Adipose tissue (tissue), 3 donors: Measurements from ENCODE around the gene ZFHX3. TPM values are rescaled to one million over a fixed set of nuclear protein-coding genes. Genes with fewer than 3 reads are reported as not detected.

Experiments
- H3K27ac ChIP-seq: one replicate; pipeline ENCODE4 v1.5.1; 2013; ENCODE audit warnings: low read depth, low read length
- WGBS, 3 donors: extraction: QIAGEN DNeasy Blood & Tissue Kit; methylation state at CpG; one replicate each; pipeline ENCODE4 v1.1.7; 2013; 5-methylcytosine and 5-hydroxymethylcytosine counted together
- polyA plus RNA-seq, 3 donors: library from polyadenylated mRNA; stranded (reverse); fragments of 200-250 nt; gene quantifications; one replicate each; pipeline ENCODE4 v1.2.3, GENCODE V29; 2013
- donor health status: healthy with polysubstance abuse.
- donor health status: Bipolar disorder and iron deficiency.
- donor health status: healthy.

The ZFHX3 gene
- polyA plus RNA-seq, 3 donors: 2.0 to 5.4 (median 2.5) TPM

GRCh38 chr16:72934636-72935403 is 113.1 kb downstream of the ZFHX3 start:
- 71 to 85% (median 76%) methylated on average over 17 of the region's 17 CpGs for WGBS, 3 donors
- no peak overlapping the region for H3K27ac ChIP-seq

GRCh38 chr16:72932677-72933335 is 115.1 kb downstream of the ZFHX3 start:
- WGBS, 3 donors: 88 to 92% (median 91%) methylated on average over 11 of the region's 11 CpGs
- H3K27ac ChIP-seq: no peak overlapping the region

- peak overlapping the region; percentile 34 for H3K27ac ChIP-seq
- 9 to 60% (median 11%) methylated on average over 2 of the region's 2 CpGs for WGBS, 3 donors
Observed at GRCh38 chr16:72932050-72932449, 115.9 kb downstream of the ZFHX3 start.

- 91 to 94% (median 91%) methylated on average over 7 of the region's 7 CpGs for WGBS, 3 donors
Observed at GRCh38 chr16:72930396-72930795, 117.5 kb downstream of the ZFHX3 start.

GRCh38 chr16:72928090-72928981 is 119.6 kb downstream of the ZFHX3 start:
- 73 to 85% (median 74%) methylated on average over 9 to 11 of the region's 11 CpGs for WGBS, 3 donors
- no peak overlapping the region for H3K27ac ChIP-seq

More at GRCh38 chr16:72930396-72930795, 117.5 kb downstream of the ZFHX3 start:
- H3K27ac ChIP-seq: no peak overlapping the region

GRCh38 chr16:72927199-72928089 is 120.5 kb downstream of the ZFHX3 start:
- H3K27ac ChIP-seq: no peak overlapping the region
- WGBS, 3 donors: 56 to 72% (median 58%) methylated on average over 24 to 26 of the region's 26 CpGs

GRCh38 chr16:72926177-72927070 is 121.5 kb downstream of the ZFHX3 start:
- WGBS, 3 donors: 90 to 91% (median 90%) methylated on average over 12 of the region's 12 CpGs
- no peak overlapping the region for H3K27ac ChIP-seq

GRCh38 chr16:72925631-72925979 is 122.3 kb downstream of the ZFHX3 start:
- H3K27ac ChIP-seq: no peak overlapping the region
- 91 to 97% (median 95%) methylated on average over 5 of the region's 5 CpGs for WGBS, 3 donors

GRCh38 chr16:72924927-72925630 is 122.8 kb downstream of the ZFHX3 start:
- H3K27ac ChIP-seq: no peak overlapping the region
- WGBS, 3 donors: 52 to 91% (median 90%) methylated on average over 17 of the region's 17 CpGs

GRCh38 chr16:72924537-72924926 is 123.4 kb downstream of the ZFHX3 start:
- 75 to 83% (median 79%) methylated on average over 9 of the region's 9 CpGs for WGBS, 3 donors
- H3K27ac ChIP-seq: no peak overlapping the region

GRCh38 chr16:72923757-72924156 is 124.2 kb downstream of the ZFHX3 start:
- H3K27ac ChIP-seq: no peak overlapping the region
- WGBS, 3 donors: 85 to 97% (median 96%) methylated on average over 11 of the region's 11 CpGs

GRCh38 chr16:72922714-72923113 is 125.2 kb downstream of the ZFHX3 start:
- H3K27ac ChIP-seq: no peak overlapping the region
- WGBS, 3 donors: 64 to 78% (median 77%) methylated on average over 3 of the region's 3 CpGs

GRCh38 chr16:72921620-72922019 is 126.3 kb downstream of the ZFHX3 start:
- WGBS, 3 donors: 54 to 65% (median 62%) methylated on average over 14 to 15 of the region's 15 CpGs

GRCh38 chr16:72921106-72921505 is 126.8 kb downstream of the ZFHX3 start:
- 65 to 85% (median 70%) methylated on average over 13 of the region's 13 CpGs for WGBS, 3 donors

More at GRCh38 chr16:72921620-72922019, 126.3 kb downstream of the ZFHX3 start:
- H3K27ac ChIP-seq: no peak overlapping the region

GRCh38 chr16:72917051-72917450 is 130.9 kb downstream of the ZFHX3 start:
- 93 to 98% (median 94%) methylated on average over 7 of the region's 7 CpGs for WGBS, 3 donors
- no peak overlapping the region for H3K27ac ChIP-seq

More at GRCh38 chr16:72921106-72921505, 126.8 kb downstream of the ZFHX3 start:
- no peak overlapping the region for H3K27ac ChIP-seq

GRCh38 chr16:72915331-72915730 is 132.6 kb downstream of the ZFHX3 start:
- no peak overlapping the region for H3K27ac ChIP-seq
- whole genome bisulfite sequencing, 3 donors: 93 to 98% (median 97%) methylated on average over 10 of the region's 10 CpGs
